ENCODE measurements around the gene RAP1GAP2.

The RAP1GAP2 gene

DNA sequence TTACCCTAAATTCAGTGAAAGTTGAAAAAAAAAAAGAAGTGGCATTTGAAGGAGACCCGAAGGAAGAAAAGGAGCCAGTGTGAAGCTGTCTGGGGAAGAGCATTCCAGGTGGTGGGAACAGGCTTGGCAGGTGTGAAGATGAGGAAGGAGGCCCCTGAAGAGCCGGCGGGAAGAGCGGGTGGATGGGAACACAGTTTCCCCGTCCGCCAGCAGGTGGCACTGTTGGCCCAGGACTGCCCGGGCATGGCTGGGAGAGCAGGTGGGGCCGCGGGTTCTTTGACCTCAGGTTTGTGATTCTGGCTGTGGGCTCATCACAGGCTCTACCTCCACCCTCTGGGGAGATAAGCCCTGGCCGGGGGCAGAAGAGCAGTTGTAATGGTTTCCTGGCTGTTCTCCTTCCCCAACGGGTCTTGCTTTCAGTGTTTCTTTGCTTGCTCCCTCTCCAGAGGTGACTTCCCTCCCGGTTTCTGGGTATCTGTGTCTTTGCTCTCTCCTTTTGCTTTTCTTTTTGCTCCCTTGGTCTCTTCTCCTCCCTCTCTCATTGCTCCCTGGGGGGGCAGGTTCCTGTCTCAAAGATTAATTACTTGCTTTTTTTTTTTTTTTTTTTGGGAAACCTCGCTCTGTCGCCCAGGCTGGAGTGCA lies 32.3 kb downstream of the RAP1GAP2 start:
- no peaks in the 10 kb centered on the region for H3K36me3 ChIP-seq (ENCODE audit: control insufficient read depth in 1 of 2, insufficient read depth in 2 of 2, low read length in 2 of 2)
- peak overlapping the region in 1 of 2 donors; percentile 43 for H3K9ac ChIP-seq (ENCODE audit: low read depth in 1 of 2, low read length in 2 of 2)

GRCh38 chr17:2830678-2831077 lies 34.4 kb downstream of the RAP1GAP2 start:
- H3K27ac ChIP-seq (ENCODE audit: low read depth, low read length): no peak overlapping the region
- H3K9me3 ChIP-seq (ENCODE audit: control insufficient read depth in 1 of 2, low read length in 2 of 2): no peaks in the 10 kb centered on the region
- no peaks in the 10 kb centered on the region for H3K27me3 ChIP-seq (ENCODE audit: control insufficient read depth in 1 of 2, insufficient read depth in 2 of 2, low read length in 2 of 2)
- H3K4me1 ChIP-seq (ENCODE audit: control insufficient read depth in 1 of 2, insufficient read depth in 2 of 2, low read length in 2 of 2): peaks cover 0 to 2% of the 10 kb centered on the region in 2 donors
- no peak overlapping the region for H3K4me3 ChIP-seq (ENCODE audit: low read depth in 1 of 2, low read length in 2 of 2)
- H3K9ac ChIP-seq (ENCODE audit: low read depth in 1 of 2, low read length in 2 of 2): no peak overlapping the region
- H3K36me3 ChIP-seq (ENCODE audit: control insufficient read depth in 1 of 2, insufficient read depth in 2 of 2, low read length in 2 of 2): no peaks in the 10 kb centered on the region

More for the DNA sequence above, 32.3 kb downstream of the RAP1GAP2 start:
- Histone ChIP-seq H3K4me1 (ENCODE audit: control insufficient read depth in 1 of 2, insufficient read depth in 2 of 2, low read length in 2 of 2) (peaks cover 0 to 2% of the 10 kb centered on the region in 2 donors), H3K27ac (ENCODE audit: low read depth, low read length) (no peak overlapping the region), H3K9me3 (ENCODE audit: control insufficient read depth in 1 of 2, low read length in 2 of 2) (no peaks in the 10 kb centered on the region), H3K4me3 (ENCODE audit: low read depth in 1 of 2, low read length in 2 of 2) (peak overlapping the region in 1 of 2 donors; percentile 48), H3K27me3 (ENCODE audit: control insufficient read depth in 1 of 2, insufficient read depth in 2 of 2, low read length in 2 of 2) (no peaks in the 10 kb centered on the region)

- H3K27ac ChIP-seq (ENCODE audit: low read depth, low read length): no peak overlapping the region
- no peaks in the 10 kb centered on the region for H3K27me3 ChIP-seq (ENCODE audit: control insufficient read depth in 1 of 2, insufficient read depth in 2 of 2, low read length in 2 of 2)
- H3K4me1 ChIP-seq (ENCODE audit: control insufficient read depth in 1 of 2, insufficient read depth in 2 of 2, low read length in 2 of 2): no peaks in the 10 kb centered on the region
- no peak overlapping the region for H3K9ac ChIP-seq (ENCODE audit: low read depth in 1 of 2, low read length in 2 of 2)
- no peak overlapping the region for H3K4me3 ChIP-seq (ENCODE audit: low read depth in 1 of 2, low read length in 2 of 2)
- H3K36me3 ChIP-seq (ENCODE audit: control insufficient read depth in 1 of 2, insufficient read depth in 2 of 2, low read length in 2 of 2): no peaks in the 10 kb centered on the region
- H3K9me3 ChIP-seq (ENCODE audit: control insufficient read depth in 1 of 2, low read length in 2 of 2): no peaks in the 10 kb centered on the region
Measured at GRCh38 chr17:2835780-2836179, 39.5 kb downstream of the RAP1GAP2 start.

DNA sequence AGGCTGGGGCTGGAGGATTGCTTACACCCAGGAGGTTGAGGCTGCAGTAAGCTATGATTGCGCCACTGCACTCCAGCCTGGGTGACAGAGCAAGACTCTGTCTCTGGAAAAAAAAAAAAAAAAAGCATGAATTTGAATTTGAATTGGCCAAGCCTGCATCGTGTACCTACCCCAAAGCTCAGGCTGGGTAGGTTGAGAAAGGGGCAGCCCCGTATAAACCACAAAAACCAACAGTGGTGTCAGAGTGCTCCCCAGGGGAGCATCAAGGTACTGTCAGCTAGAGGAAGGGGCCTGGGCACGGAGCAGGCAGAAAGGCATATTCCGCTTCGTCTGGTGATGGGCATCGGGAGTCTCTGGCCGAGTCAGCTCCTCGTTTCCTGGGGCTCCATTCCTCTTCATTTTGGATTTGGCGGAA lies 40.9 kb downstream of the RAP1GAP2 start:
- Histone ChIP-seq H3K36me3 (ENCODE audit: control insufficient read depth in 1 of 2, insufficient read depth in 2 of 2, low read length in 2 of 2) (no peaks in the 10 kb centered on the region), H3K9ac (ENCODE audit: low read depth in 1 of 2, low read length in 2 of 2) (no peak overlapping the region), H3K27me3 (ENCODE audit: control insufficient read depth in 1 of 2, insufficient read depth in 2 of 2, low read length in 2 of 2) (no peaks in the 10 kb centered on the region), H3K4me1 (ENCODE audit: control insufficient read depth in 1 of 2, insufficient read depth in 2 of 2, low read length in 2 of 2) (no peaks in the 10 kb centered on the region), H3K4me3 (ENCODE audit: low read depth in 1 of 2, low read length in 2 of 2) (no peak overlapping the region), H3K27ac (ENCODE audit: low read depth, low read length) (no peak overlapping the region), H3K9me3 (ENCODE audit: control insufficient read depth in 1 of 2, low read length in 2 of 2) (no peaks in the 10 kb centered on the region)

- no peaks in the 10 kb centered on the region for H3K36me3 ChIP-seq (ENCODE audit: control insufficient read depth in 1 of 2, insufficient read depth in 2 of 2, low read length in 2 of 2)
- no peak overlapping the region for H3K4me3 ChIP-seq (ENCODE audit: low read depth in 1 of 2, low read length in 2 of 2)
- H3K9me3 ChIP-seq (ENCODE audit: control insufficient read depth in 1 of 2, low read length in 2 of 2): no peaks in the 10 kb centered on the region
- H3K27ac ChIP-seq (ENCODE audit: low read depth, low read length): no peak overlapping the region
- no peak overlapping the region for H3K9ac ChIP-seq (ENCODE audit: low read depth in 1 of 2, low read length in 2 of 2)
- H3K27me3 ChIP-seq (ENCODE audit: control insufficient read depth in 1 of 2, insufficient read depth in 2 of 2, low read length in 2 of 2): no peaks in the 10 kb centered on the region
- H3K4me1 ChIP-seq (ENCODE audit: control insufficient read depth in 1 of 2, insufficient read depth in 2 of 2, low read length in 2 of 2): peaks cover 4 to 5% of the 10 kb centered on the region in 2 donors
Measured at GRCh38 chr17:2841606-2842005, 45.4 kb downstream of the RAP1GAP2 start.

- H3K36me3 ChIP-seq (ENCODE audit: control insufficient read depth in 1 of 2, insufficient read depth in 2 of 2, low read length in 2 of 2): no peaks in the 10 kb centered on the region
- peaks cover 4 to 5% of the 10 kb centered on the region in 2 donors for H3K4me1 ChIP-seq (ENCODE audit: control insufficient read depth in 1 of 2, insufficient read depth in 2 of 2, low read length in 2 of 2)
- no peak overlapping the region for H3K9ac ChIP-seq (ENCODE audit: low read depth in 1 of 2, low read length in 2 of 2)
- no peaks in the 10 kb centered on the region for H3K9me3 ChIP-seq (ENCODE audit: control insufficient read depth in 1 of 2, low read length in 2 of 2)
- no peaks in the 10 kb centered on the region for H3K27me3 ChIP-seq (ENCODE audit: control insufficient read depth in 1 of 2, insufficient read depth in 2 of 2, low read length in 2 of 2)
- no peak overlapping the region for H3K27ac ChIP-seq (ENCODE audit: low read depth, low read length)
- H3K4me3 ChIP-seq (ENCODE audit: low read depth in 1 of 2, low read length in 2 of 2): no peak overlapping the region
Measured at GRCh38 chr17:2842464-2842863, 46.2 kb downstream of the RAP1GAP2 start.

DNA sequence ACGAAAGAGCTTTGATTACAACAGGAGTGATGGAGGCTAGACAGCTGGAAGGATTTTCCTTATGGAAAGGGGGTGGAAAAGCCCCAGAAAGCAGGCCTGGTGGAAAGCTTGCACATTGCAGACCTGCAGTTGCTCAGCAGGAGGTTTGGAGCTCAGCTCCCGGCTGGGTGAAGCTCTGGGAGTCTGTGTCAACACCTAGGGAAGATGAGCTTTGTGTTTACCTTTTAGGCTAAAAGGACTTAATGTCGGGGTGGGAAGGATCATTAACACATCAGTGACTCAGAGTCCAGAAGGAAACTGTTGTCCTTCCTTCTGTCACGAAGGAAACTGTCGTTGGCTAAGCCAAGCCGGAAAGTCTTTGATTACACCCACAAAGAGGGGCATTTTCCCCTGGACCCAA lies 48.2 kb downstream of the RAP1GAP2 start:
- Histone ChIP-seq H3K9ac (ENCODE audit: low read depth in 1 of 2, low read length in 2 of 2) (no peak overlapping the region), H3K36me3 (ENCODE audit: control insufficient read depth in 1 of 2, insufficient read depth in 2 of 2, low read length in 2 of 2) (no peaks in the 10 kb centered on the region), H3K4me1 (ENCODE audit: control insufficient read depth in 1 of 2, insufficient read depth in 2 of 2, low read length in 2 of 2) (peaks cover 4 to 5% of the 10 kb centered on the region in 2 donors), H3K27me3 (ENCODE audit: control insufficient read depth in 1 of 2, insufficient read depth in 2 of 2, low read length in 2 of 2) (no peaks in the 10 kb centered on the region), H3K9me3 (ENCODE audit: control insufficient read depth in 1 of 2, low read length in 2 of 2) (no peaks in the 10 kb centered on the region), H3K4me3 (ENCODE audit: low read depth in 1 of 2, low read length in 2 of 2) (no peak overlapping the region), H3K27ac (ENCODE audit: low read depth, low read length) (no peak overlapping the region)

GRCh38 chr17:2847381-2848333 lies 51.4 kb downstream of the RAP1GAP2 start:
- Histone ChIP-seq H3K4me1 (ENCODE audit: control insufficient read depth in 1 of 2, insufficient read depth in 2 of 2, low read length in 2 of 2) (peaks cover 4 to 5% of the 10 kb centered on the region in 2 donors), H3K9me3 (ENCODE audit: control insufficient read depth in 1 of 2, low read length in 2 of 2) (no peaks in the 10 kb centered on the region), H3K27ac (ENCODE audit: low read depth, low read length) (no peak overlapping the region), H3K27me3 (ENCODE audit: control insufficient read depth in 1 of 2, insufficient read depth in 2 of 2, low read length in 2 of 2) (no peaks in the 10 kb centered on the region), H3K4me3 (ENCODE audit: low read depth in 1 of 2, low read length in 2 of 2) (no peak overlapping the region), H3K9ac (ENCODE audit: low read depth in 1 of 2, low read length in 2 of 2) (no peak overlapping the region), H3K36me3 (ENCODE audit: control insufficient read depth in 1 of 2, insufficient read depth in 2 of 2, low read length in 2 of 2) (no peaks in the 10 kb centered on the region)

DNA sequence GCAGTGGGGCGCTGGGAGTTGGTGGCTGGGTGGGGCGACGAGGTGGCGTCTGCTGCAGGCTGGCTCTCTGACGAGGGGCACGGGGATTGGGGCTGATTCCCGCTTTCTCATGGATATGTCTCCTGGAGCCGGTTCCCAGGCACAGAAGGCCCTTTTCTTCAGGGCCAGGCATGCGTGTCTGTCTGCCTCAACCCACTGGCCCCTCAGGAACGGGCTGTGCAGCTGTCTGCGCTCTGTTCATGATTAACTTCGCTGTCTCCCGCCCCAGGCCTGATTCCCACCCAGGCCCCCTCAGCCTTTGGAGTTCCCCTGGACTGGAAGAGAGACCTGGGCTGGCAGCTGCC lies 53.1 kb downstream of the RAP1GAP2 start:
- Histone ChIP-seq H3K27ac (ENCODE audit: low read depth, low read length) (no peak overlapping the region), H3K9me3 (ENCODE audit: control insufficient read depth in 1 of 2, low read length in 2 of 2) (no peaks in the 10 kb centered on the region), H3K4me1 (ENCODE audit: control insufficient read depth in 1 of 2, insufficient read depth in 2 of 2, low read length in 2 of 2) (peaks cover 4 to 7% of the 10 kb centered on the region in 2 donors), H3K36me3 (ENCODE audit: control insufficient read depth in 1 of 2, insufficient read depth in 2 of 2, low read length in 2 of 2) (no peaks in the 10 kb centered on the region), H3K27me3 (ENCODE audit: control insufficient read depth in 1 of 2, insufficient read depth in 2 of 2, low read length in 2 of 2) (peaks cover 0 to 3% of the 10 kb centered on the region in 2 donors), H3K9ac (ENCODE audit: low read depth in 1 of 2, low read length in 2 of 2) (no peak overlapping the region), H3K4me3 (ENCODE audit: low read depth in 1 of 2, low read length in 2 of 2) (no peak overlapping the region)

GRCh38 chr17:2850991-2851390 lies 54.8 kb downstream of the RAP1GAP2 start:
- Histone ChIP-seq H3K4me1 (ENCODE audit: control insufficient read depth in 1 of 2, insufficient read depth in 2 of 2, low read length in 2 of 2) (peaks cover 12 to 16% of the 10 kb centered on the region in 2 donors), H3K4me3 (ENCODE audit: low read depth in 1 of 2, low read length in 2 of 2) (no peak overlapping the region), H3K36me3 (ENCODE audit: control insufficient read depth in 1 of 2, insufficient read depth in 2 of 2, low read length in 2 of 2) (no peaks in the 10 kb centered on the region), H3K9ac (ENCODE audit: low read depth in 1 of 2, low read length in 2 of 2) (no peak overlapping the region), H3K9me3 (ENCODE audit: control insufficient read depth in 1 of 2, low read length in 2 of 2) (no peaks in the 10 kb centered on the region), H3K27me3 (ENCODE audit: control insufficient read depth in 1 of 2, insufficient read depth in 2 of 2, low read length in 2 of 2) (peaks cover 5 to 12% of the 10 kb centered on the region in 2 donors), H3K27ac (ENCODE audit: low read depth, low read length) (no peak overlapping the region)

Data from duodenal mucosa (tissue), 2 donors.